H9 (cell line): Measurements from ENCODE around the gene FXYD1. TPM values are rescaled to one million over a fixed set of nuclear protein-coding genes. Genes with fewer than 3 reads are reported as not detected.
A peak's percentile ranks its signal among the peaks of the same experiment; 100 is the strongest.

ENCODE experiments used
- DNase-seq: peaks from one replicate; pipeline ENCODE4 v3.0.0-alpha.2; 2017
- H2AFZ ChIP-seq: one replicate; pipeline ENCODE4 v1.6.1; 2013; ENCODE audit warnings: mild to moderate bottlenecking, low read length, control low read depth, moderate library complexity
- H2AK5ac ChIP-seq: 2 replicates; pipeline ENCODE4 v1.6.1; 2013; ENCODE audit warnings: low read length, control low read depth, mixed read lengths; ENCODE audit not compliant: insufficient read length
- H2BK120ac ChIP-seq: one replicate; pipeline ENCODE4 v1.6.1; 2013; ENCODE audit warnings: low read depth, mild to moderate bottlenecking, low read length, control low read depth, inconsistent platforms; ENCODE audit not compliant: poor library complexity, severe bottlenecking
- H2BK12ac ChIP-seq: 2 replicates; pipeline ENCODE4 v1.6.1; 2013; ENCODE audit warnings: low read length, control low read depth, mixed read lengths, low read depth; ENCODE audit not compliant: insufficient read length
- H2BK15ac ChIP-seq: 2 replicates; pipeline ENCODE4 v1.6.1; 2013; ENCODE audit warnings: low read depth, low read length, control low read depth
- H2BK20ac ChIP-seq: one replicate; pipeline ENCODE4 v1.6.1; 2013; ENCODE audit warnings: low read depth, mild to moderate bottlenecking, low read length, control low read depth, inconsistent platforms; ENCODE audit not compliant: poor library complexity, severe bottlenecking
- H2BK5ac ChIP-seq: 2 replicates; pipeline ENCODE4 v1.6.1; 2013; ENCODE audit warnings: low read length, control low read depth, mixed read lengths; ENCODE audit not compliant: insufficient read length
- H3K14ac ChIP-seq: 2 replicates; pipeline ENCODE4 v1.6.1; 2013; ENCODE audit warnings: low read length, control low read depth; ENCODE audit not compliant: insufficient read depth
- H3K18ac ChIP-seq: 2 replicates; pipeline ENCODE4 v1.6.1; 2013; ENCODE audit warnings: low read depth, mild to moderate bottlenecking, mixed read lengths, low read length, control low read depth; ENCODE audit not compliant: insufficient read length
- H3K23ac ChIP-seq: 2 replicates; pipeline ENCODE4 v1.6.1; 2013; ENCODE audit warnings: low read length, control low read depth, mixed read lengths, low read depth; ENCODE audit not compliant: insufficient read length
- H3K23me2 ChIP-seq: 2 replicates; pipeline ENCODE4 v1.6.1; 2013; ENCODE audit warnings: low read depth, mild to moderate bottlenecking, mixed read lengths, low read length, control low read depth; ENCODE audit not compliant: insufficient read length, poor library complexity, severe bottlenecking
- H3K27ac ChIP-seq: 2 replicates; pipeline ENCODE4 v1.5.1; 2013; ENCODE audit warnings: low read length, control low read depth, mixed read lengths, low read depth; ENCODE audit not compliant: insufficient read length
- H3K27me3 ChIP-seq: 2 replicates; pipeline ENCODE4 v1.6.1; 2013; ENCODE audit warnings: low read length, control low read depth, inconsistent platforms; ENCODE audit not compliant: insufficient read depth
- H3K4ac ChIP-seq: 2 replicates; pipeline ENCODE4 v1.6.1; 2013; ENCODE audit warnings: low read depth, mild to moderate bottlenecking, control low read depth, inconsistent platforms, low read length, moderate library complexity
- H3K4me1 ChIP-seq: 2 replicates; pipeline ENCODE4 v1.6.1; 2013; ENCODE audit warnings: low read length, control low read depth, inconsistent platforms; ENCODE audit not compliant: insufficient read depth
- H3K4me2 ChIP-seq: 2 replicates; pipeline ENCODE4 v1.6.1; 2013; ENCODE audit warnings: low read length, control low read depth, mixed read lengths; ENCODE audit not compliant: insufficient read length, insufficient read depth
- H3K56ac ChIP-seq: 2 replicates; pipeline ENCODE4 v1.6.1; 2013; ENCODE audit warnings: low read depth, mild to moderate bottlenecking, mixed read lengths, low read length, control low read depth; ENCODE audit not compliant: insufficient read length
- H3K79me1 ChIP-seq: 2 replicates; pipeline ENCODE4 v1.6.1; 2013; ENCODE audit warnings: low read depth, mild to moderate bottlenecking, moderate library complexity, low read length, control low read depth, inconsistent platforms; ENCODE audit not compliant: insufficient read depth, poor library complexity, severe bottlenecking
- H3K79me2 ChIP-seq: 2 replicates; pipeline ENCODE4 v1.6.1; 2013; ENCODE audit warnings: low read length, control low read depth, inconsistent platforms; ENCODE audit not compliant: insufficient read depth
- H3K9ac ChIP-seq: 2 replicates; pipeline ENCODE4 v1.6.1; 2013; ENCODE audit warnings: low read length, control low read depth, mixed read lengths; ENCODE audit not compliant: insufficient read length; ENCODE audit errors: extremely low read depth
- H3K9me3 ChIP-seq: one replicate; pipeline ENCODE4 v1.6.1; 2013; ENCODE audit warnings: low read depth, low read length, inconsistent platforms; ENCODE audit not compliant: control insufficient read depth
- H3T11ph ChIP-seq: one replicate; pipeline ENCODE4 v1.6.1; 2013; ENCODE audit warnings: mild to moderate bottlenecking, low read length, control low read depth, inconsistent platforms
- H4K20me1 ChIP-seq: one replicate; pipeline ENCODE4 v1.6.1; 2013; ENCODE audit not compliant: control insufficient read depth, insufficient read length, insufficient read depth
- H4K5ac ChIP-seq: 2 replicates; pipeline ENCODE4 v1.6.1; 2013; ENCODE audit warnings: low read depth, mild to moderate bottlenecking, mixed read lengths, low read length, control low read depth; ENCODE audit not compliant: insufficient read length
- H4K8ac ChIP-seq: replicated peaks from 2 replicates; pipeline ENCODE4 v1.6.1; 2013; ENCODE audit warnings: low read length, control low read depth, mixed read lengths, low read depth; ENCODE audit not compliant: insufficient read length
- H4K91ac ChIP-seq: 2 replicates; pipeline ENCODE4 v1.6.1; 2013; ENCODE audit warnings: low read depth, mild to moderate bottlenecking, moderate library complexity, mixed read lengths, low read length, control low read depth; ENCODE audit not compliant: insufficient read length
- H3K27ac Mint-ChIP-seq, 3 experiments: 2 replicates in 2 of 3; 3 replicates in 1 of 3; pipeline ENCODE4 v1.8.0; 2020 to 2021; ENCODE audit warnings: mixed read lengths in 3 of 3, mild to moderate bottlenecking in 1 of 3, moderate library complexity in 1 of 3
- H3K27me3 Mint-ChIP-seq: 2 replicates; pipeline ENCODE4 v1.8.0; 2021; ENCODE audit warnings: low read depth, mild to moderate bottlenecking, moderate library complexity, mixed read lengths
- H3K36me3 Mint-ChIP-seq, 3 experiments: 2 replicates in 2 of 3; 3 replicates in 1 of 3; pipeline ENCODE4 v1.8.0; 2020 to 2021; ENCODE audit warnings: low read depth in 3 of 3, mixed read lengths in 3 of 3; ENCODE audit not compliant: insufficient read depth in 1 of 3
- H3K4me1 Mint-ChIP-seq, 2 experiments: 2 replicates each; pipeline ENCODE4 v1.8.0; 2020; ENCODE audit warnings: mixed read lengths in 2 of 2
- H3K4me3 Mint-ChIP-seq, 2 experiments: 2 replicates in 1 of 2; 3 replicates in 1 of 2; pipeline ENCODE4 v1.8.0; 2020 to 2021; ENCODE audit warnings: mild to moderate bottlenecking in 2 of 2, mixed read lengths in 2 of 2, moderate library complexity in 1 of 2
- H3K9me3 Mint-ChIP-seq, 2 experiments: 2 replicates in 1 of 2; 3 replicates in 1 of 2; pipeline ENCODE4 v1.8.0; 2020; ENCODE audit warnings: mild to moderate bottlenecking in 2 of 2, mixed read lengths in 2 of 2, moderate library complexity in 1 of 2
- CTCF ChIP-seq: fragments of 200-600 bp; sonication (generic); conservative IDR thresholded peaks from 3 replicates; pipeline ENCODE4 v1.8.0; 2021; ENCODE audit warnings: antibody characterized with exemption, mild to moderate bottlenecking
- WGBS: extraction: QIAGEN DNeasy Blood & Tissue Kit; methylation state at CpG from one replicate; pipeline ENCODE4 v1.1.7; 2013; ENCODE audit warnings: missing lambda C conversion rate, low lambda C conversion rate, mixed read lengths; ENCODE audit not compliant: insufficient read length; ENCODE audit errors: extremely low coverage; 5-methylcytosine and 5-hydroxymethylcytosine counted together
- total RNA-seq: library from RNA; stranded (reverse); gene quantifications from 2 replicates; pipeline ENCODE4 v1.2.1, GENCODE V29; 2021

Gene FXYD1
- total RNA-seq, 1 experiment from 2014 or later, result 7.7 TPM

- Histone ChIP-seq H3K79me2 (no peaks in the 10 kb centered on the region), H3K27me3 (no peaks in the 10 kb centered on the region), H3K23ac (no peak overlapping the region), H3K4ac (no peak overlapping the region), H3T11ph (no peak overlapping the region), H2AK5ac (no peak overlapping the region), H2BK20ac (no peak overlapping the region), H3K18ac (no peak overlapping the region), H4K5ac (no peak overlapping the region), H2AFZ (no peak overlapping the region), H2BK120ac (no peak overlapping the region), H3K9me3 (no peaks in the 10 kb centered on the region), H3K79me1 (no peaks in the 10 kb centered on the region), H3K14ac (no peak overlapping the region), H3K27ac (no peak overlapping the region), H3K23me2 (no peaks in the 10 kb centered on the region), H3K4me2 (no peak overlapping the region), H3K56ac (no peak overlapping the region), H3K9ac (no peak overlapping the region), H4K20me1 (no peaks in the 10 kb centered on the region), H2BK5ac (no peak overlapping the region), H3K4me1 (no peaks in the 10 kb centered on the region; the same call in 1 of the 2 replicates), H2BK15ac (no peak overlapping the region), H2BK12ac (no peak overlapping the region), H4K91ac (no peak overlapping the region), H4K8ac (no peak overlapping the region)
- DNase-seq, result peak; percentile 51
- H3K36me3 Mint-ChIP-seq, result no peaks in the 10 kb centered on the region
- H3K4me1 Mint-ChIP-seq, result peaks cover 21 to 26% of the 10 kb centered on the region in 2 experiments; a peak in 3 of 4 replicates
- peaks cover 9% of the 10 kb centered on the region for H3K27me3 Mint-ChIP-seq
- no CpG with 5 or more reads among the region's 20 CpGs for WGBS
- H3K9me3 Mint-ChIP-seq, result no peaks in the 10 kb centered on the region
- H3K4me3 Mint-ChIP-seq, result no peak overlapping the region
- TF ChIP-seq CTCF, result no peak
- H3K27ac Mint-ChIP-seq, result no peak overlapping the region
Observed at GRCh38 chr19:35126624-35126959, 12.0 kb upstream of the FXYD1 start.
